Measurements from ENCODE around the gene TSPAN13.

DNA sequence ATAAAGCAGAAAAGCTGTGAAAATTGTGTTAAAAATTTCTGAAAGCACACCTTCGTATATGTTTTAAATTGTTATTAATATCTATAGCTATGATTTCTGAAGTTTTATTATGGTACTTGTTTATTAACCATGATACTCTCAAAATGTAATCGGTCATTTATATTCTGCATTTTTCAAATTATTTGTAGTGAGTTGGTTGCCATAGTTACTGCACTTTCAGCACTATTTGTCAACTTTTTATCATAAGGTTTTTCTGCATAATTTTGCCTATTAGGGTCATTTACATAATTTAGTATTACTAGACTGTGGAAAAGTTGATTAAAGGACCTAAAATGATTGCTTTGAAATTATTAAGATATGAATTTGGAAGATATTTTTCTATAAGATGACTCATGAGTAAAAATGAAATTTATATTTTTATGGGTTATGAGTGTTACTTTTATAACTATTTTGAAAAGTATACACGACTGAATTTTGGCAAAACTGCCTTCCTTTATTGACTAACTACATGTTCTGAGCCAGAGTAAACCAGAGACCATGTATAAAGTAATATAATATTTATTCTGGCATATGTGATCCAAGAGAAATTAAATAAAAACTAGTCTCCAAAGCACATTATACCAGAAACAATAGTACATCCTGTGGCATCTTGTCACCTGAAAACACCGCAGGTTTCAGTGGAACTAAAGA lies 59.1 kb downstream of the TSPAN13 start:
- TF ChIP-seq, protein P1, sequence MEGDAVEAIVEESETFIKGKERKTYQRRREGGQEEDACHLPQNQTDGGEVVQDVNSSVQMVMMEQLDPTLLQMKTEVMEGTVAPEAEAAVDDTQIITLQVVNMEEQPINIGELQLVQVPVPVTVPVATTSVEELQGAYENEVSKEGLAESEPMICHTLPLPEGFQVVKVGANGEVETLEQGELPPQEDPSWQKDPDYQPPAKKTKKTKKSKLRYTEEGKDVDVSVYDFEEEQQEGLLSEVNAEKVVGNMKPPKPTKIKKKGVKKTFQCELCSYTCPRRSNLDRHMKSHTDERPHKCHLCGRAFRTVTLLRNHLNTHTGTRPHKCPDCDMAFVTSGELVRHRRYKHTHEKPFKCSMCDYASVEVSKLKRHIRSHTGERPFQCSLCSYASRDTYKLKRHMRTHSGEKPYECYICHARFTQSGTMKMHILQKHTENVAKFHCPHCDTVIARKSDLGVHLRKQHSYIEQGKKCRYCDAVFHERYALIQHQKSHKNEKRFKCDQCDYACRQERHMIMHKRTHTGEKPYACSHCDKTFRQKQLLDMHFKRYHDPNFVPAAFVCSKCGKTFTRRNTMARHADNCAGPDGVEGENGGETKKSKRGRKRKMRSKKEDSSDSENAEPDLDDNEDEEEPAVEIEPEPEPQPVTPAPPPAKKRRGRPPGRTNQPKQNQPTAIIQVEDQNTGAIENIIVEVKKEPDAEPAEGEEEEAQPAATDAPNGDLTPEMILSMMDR (IDR thresholded peaks at IDR 0.05 in 8 of 11, conservative IDR thresholded peaks at IDR 0.05 in 3 of 11), result no peak
- no peak for TF ChIP-seq POLR2A (IDR thresholded peaks at IDR 0.05)
